ENCODE data around the gene EI24.
A peak's percentile ranks its signal among the peaks of the same experiment; 100 is the strongest.
"Not testable (repeated sequence)": the region's sequence is repeated elsewhere in the genome, so short reads cannot be mapped to it uniquely, and the experiment has no call there.

Gene EI24

GRCh38 chr11:125568970-125569914 is at the start of gene EI24:
TSS of gene EI24 (plus strand) at chr11:125569477. CDS start at chr11:125572528, 3,051 bp downstream.
- peak; percentile 85 to 88 for DNase-seq

- DNase-seq = no peak
Measured at GRCh38 chr11:125519860-125520834, 49.1 kb upstream of the EI24 start.

- DNase-seq = no peak
Measured at GRCh38 chr11:125525303-125525702, 44.0 kb upstream of the EI24 start.

DNA sequence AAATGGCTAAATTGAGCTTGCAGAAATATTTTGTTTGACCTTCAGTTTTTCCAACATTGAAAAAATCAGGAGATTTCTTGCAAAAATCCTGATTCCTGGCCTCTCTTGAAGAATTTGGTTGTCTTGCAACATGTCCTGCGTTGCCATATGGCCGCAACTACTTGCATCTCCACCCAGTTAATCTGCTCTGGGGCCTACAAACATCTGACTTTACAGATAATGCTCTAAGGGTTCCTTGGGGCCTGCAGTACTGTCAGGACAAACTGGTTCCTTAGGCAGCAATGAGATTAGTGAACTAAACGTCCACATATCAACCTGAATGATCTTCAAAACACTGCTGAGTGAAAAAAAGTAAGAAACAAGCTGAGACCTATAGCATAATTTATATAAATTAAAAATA is 36.6 kb upstream of the EI24 start:
- DNase-seq = no peak

DNA sequence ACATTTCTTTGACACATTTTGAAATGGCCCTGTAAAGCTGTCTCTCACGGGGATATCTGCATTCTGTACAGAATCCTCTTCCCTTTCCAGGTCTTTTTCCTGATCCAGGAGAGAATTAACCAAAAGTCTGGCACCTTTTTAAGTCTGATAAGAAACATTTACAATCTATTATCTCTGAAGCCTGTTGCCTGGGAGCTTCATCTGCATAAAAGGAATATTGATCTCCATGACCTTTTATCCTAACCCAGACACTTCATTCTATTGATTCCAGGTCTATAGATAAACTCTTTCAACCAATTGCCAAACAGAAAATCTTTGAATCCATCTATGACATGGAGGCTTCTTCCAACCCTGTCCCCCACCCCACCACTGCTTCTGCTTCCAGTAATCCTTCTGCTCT is 33.7 kb upstream of the EI24 start:
- no peak for DNase-seq

DNA sequence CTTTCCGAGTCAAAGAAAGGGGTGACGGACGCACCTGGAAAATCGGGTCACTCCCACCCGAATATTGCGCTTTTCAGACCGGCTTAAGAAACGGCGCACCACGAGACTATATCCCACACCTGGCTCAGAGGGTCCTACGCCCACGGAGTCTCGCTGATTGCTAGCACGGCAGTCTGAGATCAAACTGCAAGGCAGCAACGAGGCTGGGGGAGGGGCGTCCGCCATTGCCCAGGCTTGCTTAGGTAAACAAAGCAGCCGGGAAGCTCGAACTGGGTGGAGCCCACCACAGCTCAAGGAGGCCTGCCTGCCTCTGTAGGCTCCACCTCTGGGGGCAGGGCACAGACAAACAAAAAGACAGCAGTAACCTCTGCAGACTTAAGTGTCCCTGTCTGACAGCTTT is 32.4 kb upstream of the EI24 start:
- not testable (repeated sequence) for DNase-seq

GRCh38 chr11:125542709-125543108 is 26.6 kb upstream of the EI24 start:
- DNase-seq = no peak

DNA sequence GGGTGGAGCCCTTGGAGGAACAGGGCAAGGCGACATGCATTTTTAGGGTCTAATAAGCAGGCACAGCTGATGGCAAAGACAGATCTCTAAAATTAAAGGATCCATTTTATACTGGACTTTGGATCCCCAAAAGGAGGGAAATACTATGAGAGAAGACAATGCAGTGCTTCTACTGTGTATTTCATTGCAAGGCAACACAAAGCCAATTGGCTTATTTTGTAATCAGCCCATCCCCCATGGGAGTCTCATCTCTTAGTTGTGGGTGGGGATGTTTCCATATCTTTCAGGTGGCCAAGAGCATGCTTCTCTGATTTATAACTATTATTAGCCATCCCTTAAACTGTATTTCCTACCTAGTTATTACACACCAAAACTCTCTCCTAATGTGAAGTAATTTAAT is 18.5 kb upstream of the EI24 start:
- no peak for DNase-seq

GRCh38 chr11:125551835-125552342 is 17.4 kb upstream of the EI24 start:
- no peak for DNase-seq

DNA sequence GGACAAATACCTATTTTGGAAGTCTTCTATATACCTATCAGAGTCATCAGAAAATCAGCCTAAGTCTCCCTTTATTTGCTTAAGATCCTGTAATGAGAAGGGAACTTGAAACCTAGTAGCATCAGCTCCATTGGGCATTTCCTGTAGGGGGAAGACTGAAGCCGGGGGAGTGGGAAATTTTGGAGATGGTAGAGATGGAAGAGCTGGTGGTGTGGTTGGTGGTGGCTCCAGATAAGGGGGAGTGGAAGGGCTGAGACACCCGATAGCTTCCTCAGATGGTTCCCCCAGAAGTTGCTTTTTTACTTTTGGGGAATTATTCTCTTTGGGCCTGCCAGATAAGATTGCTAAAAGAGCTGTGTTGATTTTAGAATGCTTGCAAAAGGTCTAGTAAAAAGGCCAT is 16.4 kb upstream of the EI24 start:
- no peak for DNase-seq

- no peak for DNase-seq
Measured at GRCh38 chr11:125553357-125553756, 15.9 kb upstream of the EI24 start.

DNA sequence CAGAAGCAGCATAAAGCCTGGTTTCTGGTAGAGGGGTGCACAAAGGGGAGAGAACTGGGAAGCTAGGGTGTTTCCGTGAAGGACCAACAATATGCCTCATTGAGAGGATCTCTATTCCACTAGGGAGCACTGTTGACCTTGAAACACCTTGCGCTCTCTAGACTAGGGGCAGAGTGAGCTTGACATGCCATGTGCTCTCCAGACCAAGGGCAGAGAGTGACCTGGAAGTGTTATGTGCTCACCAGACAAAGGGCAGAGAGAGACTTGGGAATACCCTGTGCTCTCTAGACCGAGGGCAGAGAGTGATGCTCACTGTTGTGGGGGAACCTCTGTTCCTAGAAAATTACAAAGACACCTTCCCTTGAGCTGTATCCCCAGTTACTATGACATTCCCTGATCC is 15.2 kb upstream of the EI24 start:
- no peak for DNase-seq

DNA sequence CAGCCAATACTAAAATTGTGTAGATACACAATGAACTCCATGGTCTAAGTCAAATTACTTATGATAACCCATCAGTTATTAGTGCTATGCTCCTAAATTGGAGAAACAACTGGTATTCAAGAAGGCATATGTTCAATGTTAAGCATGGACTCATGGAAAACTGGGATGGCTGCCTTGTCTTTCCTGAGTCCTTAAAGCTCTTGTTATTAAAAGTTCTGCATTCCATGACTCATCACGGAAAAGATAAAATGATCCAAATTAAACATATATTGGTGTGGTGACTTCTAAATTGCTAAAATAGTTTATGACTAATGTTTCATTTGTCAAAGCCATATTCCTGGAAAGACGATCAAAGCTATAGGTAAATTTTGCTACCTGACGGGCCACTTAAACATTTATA is 9.4 kb upstream of the EI24 start:
- no peak for DNase-seq

GRCh38 chr11:125561924-125562323 is 7.4 kb upstream of the EI24 start:
- no peak for DNase-seq

GRCh38 chr11:125562430-125562829 is 6.8 kb upstream of the EI24 start:
- DNase-seq = no peak

DNA sequence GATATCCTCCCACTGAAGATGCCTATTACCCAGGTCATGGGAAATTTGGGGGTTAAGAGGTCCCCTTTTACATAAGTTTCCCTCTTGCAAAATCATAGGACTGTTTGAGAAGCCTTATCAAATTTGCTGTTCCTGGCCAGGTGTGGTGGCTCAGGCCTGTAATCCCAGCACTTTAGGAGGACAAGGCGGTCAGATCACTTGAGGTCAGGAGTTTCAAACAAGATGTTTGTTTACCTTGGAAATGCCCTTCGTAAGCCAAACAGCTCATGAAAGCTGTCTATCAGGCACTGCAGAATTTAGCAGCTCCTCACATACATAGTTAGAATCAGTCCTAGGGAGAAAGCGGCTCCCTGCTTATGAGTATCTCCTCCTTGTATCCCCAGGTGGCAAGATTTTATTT is 4.9 kb upstream of the EI24 start:
- DNase-seq = no peak

DNA sequence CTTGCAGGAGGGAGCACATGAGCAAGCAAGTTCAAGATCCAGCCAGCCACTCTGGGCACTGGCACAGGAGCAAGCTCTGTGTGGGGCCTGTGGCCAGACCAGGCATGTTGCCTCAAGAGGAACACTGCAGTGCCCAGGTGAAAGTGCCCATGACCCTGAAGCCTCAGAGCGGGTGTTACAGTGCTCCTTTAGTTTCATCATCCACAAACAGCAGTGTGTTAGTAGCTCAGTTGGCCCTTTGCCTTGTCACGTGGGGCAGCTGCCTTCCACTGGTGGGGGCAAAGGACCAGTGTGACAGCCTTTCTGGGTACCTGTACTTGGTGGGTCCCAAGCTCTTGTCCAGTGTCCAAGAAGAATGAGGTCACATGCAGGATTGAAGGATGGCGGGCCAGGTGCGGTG is 3.0 kb upstream of the EI24 start:
- DNase-seq = no peak

- no peak for DNase-seq
Measured at GRCh38 chr11:125569915-125570621, 791 bp downstream of the EI24 start.

GRCh38 chr11:125570952-125571351 is 1.7 kb downstream of the EI24 start:
- no peak for DNase-seq

DNA sequence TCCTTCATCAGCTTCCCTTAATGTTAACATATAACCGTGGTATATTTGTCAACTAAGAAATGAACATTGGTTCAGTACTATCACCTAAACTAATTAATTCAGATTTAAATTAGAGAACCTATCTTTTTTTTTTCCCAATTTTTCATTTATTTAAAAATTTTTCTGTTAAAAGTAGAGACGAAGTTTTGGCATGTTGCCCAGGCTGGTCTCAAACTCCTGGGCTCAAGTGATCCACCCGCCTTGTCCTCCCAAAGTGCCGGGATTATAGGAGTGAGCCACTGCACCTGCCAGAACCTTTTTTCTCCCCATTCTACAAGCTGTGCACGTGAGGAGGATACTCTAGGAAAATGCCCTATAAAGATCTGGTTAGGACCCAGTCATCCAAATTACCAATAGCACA is 3.6 kb downstream of the EI24 start:
- no peak for DNase-seq

GRCh38 chr11:125577181-125577580 is 7.9 kb downstream of the EI24 start:
- not testable (repeated sequence) for DNase-seq

GRCh38 chr11:125578783-125579182 is 9.5 kb downstream of the EI24 start:
- no peak for DNase-seq

GRCh38 chr11:125579811-125580210 is 10.5 kb downstream of the EI24 start:
- DNase-seq = no peak
